ENCODE measurements around the gene ZBTB38.

- TF ChIP-seq CTCF (conservative IDR thresholded peaks at IDR 0.05): no peak
- TF ChIP-seq EZH2 (IDR thresholded peaks at IDR 0.05; ENCODE audit: low read depth): no peak
Observed at GRCh38 chr3:141372656-141373055, 4.4 kb downstream of the ZBTB38 start.
